ENCODE results near the gene PTGER1. TPM values are rescaled to one million over a fixed set of nuclear protein-coding genes. Genes with fewer than 3 reads are reported as not detected.
A peak's percentile ranks its signal among the peaks of the same experiment; 100 is the strongest.

PTGER1 gene
- total RNA-seq, 1 donor from 2014 or later, result 0.56 TPM

GRCh38 chr19:14441041-14441938 is 33.9 kb downstream of the PTGER1 start:
- Mint-ChIP-seq H3K4me3 (no peak overlapping the region), H3K36me3 (peaks cover 9% of the 10 kb centered on the region), H3K27ac (no peak overlapping the region), H3K4me1 (ENCODE audit: unreplicated experiment) (peaks cover 6% of the 10 kb centered on the region), H3K27me3 (no peaks in the 10 kb centered on the region), H3K9me3 (no peaks in the 10 kb centered on the region)
- TF ChIP-seq CTCF (conservative IDR thresholded peaks at IDR 0.05), result no peak
- DNase-seq (ENCODE audit: extremely low spot score, unreplicated experiment), result no peak

GRCh38 chr19:14440049-14440448 is 35.1 kb downstream of the PTGER1 start:
- peaks cover 9% of the 10 kb centered on the region for H3K36me3 Mint-ChIP-seq
- no peak for DNase-seq (ENCODE audit: extremely low spot score, unreplicated experiment)
- H3K27me3 Mint-ChIP-seq, result no peaks in the 10 kb centered on the region
- no peak overlapping the region for H3K4me3 Mint-ChIP-seq
- peaks cover 6% of the 10 kb centered on the region for H3K4me1 Mint-ChIP-seq (ENCODE audit: unreplicated experiment)
- H3K9me3 Mint-ChIP-seq, result no peaks in the 10 kb centered on the region
- H3K27ac Mint-ChIP-seq, result no peak overlapping the region
- no peak for TF ChIP-seq CTCF (conservative IDR thresholded peaks at IDR 0.05)

- H3K4me1 Mint-ChIP-seq (ENCODE audit: unreplicated experiment), result peaks cover 14% of the 10 kb centered on the region
- no peak overlapping the region for H3K27ac Mint-ChIP-seq
- no peaks in the 10 kb centered on the region for H3K27me3 Mint-ChIP-seq
- TF ChIP-seq CTCF (conservative IDR thresholded peaks at IDR 0.05), result no peak
- H3K4me3 Mint-ChIP-seq, result no peak overlapping the region
- H3K9me3 Mint-ChIP-seq, result no peaks in the 10 kb centered on the region
- H3K36me3 Mint-ChIP-seq, result peaks cover 4% of the 10 kb centered on the region
- DNase-seq (ENCODE audit: extremely low spot score, unreplicated experiment), result no peak
Measured at GRCh38 chr19:14439014-14439413, 36.1 kb downstream of the PTGER1 start.

DNA sequence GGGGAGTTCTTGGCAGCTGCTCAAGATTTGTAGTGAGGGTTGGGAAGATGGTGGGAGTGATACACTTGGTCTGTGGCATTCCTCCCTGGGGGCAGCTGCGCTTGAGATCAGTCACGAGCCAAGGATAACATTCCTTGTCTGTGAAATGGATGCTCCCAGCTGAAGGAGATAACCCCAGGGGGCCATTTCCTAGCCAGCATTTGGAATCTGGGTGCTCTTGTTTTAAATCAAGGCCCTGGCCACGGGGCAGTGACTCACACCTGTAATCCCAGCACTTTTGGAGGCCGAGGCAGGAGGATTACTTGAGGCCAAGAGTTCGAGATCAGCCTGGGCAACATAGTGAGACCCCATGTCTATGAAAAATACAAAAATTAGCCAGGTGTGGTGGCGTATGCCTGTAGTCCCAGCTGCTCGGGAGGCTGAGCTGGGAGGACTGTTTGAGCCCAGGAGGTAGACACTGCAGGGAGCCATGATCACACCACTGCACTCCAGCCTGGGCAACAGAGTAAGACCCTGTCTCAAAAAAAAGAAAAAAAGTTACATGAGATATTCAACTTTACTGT is 37.5 kb downstream of the PTGER1 start:
- H3K36me3 Mint-ChIP-seq, result peaks cover 4% of the 10 kb centered on the region
- peaks cover 14% of the 10 kb centered on the region for H3K4me1 Mint-ChIP-seq (ENCODE audit: unreplicated experiment)
- DNase-seq (ENCODE audit: extremely low spot score, unreplicated experiment), result no peak
- H3K27me3 Mint-ChIP-seq, result no peaks in the 10 kb centered on the region
- no peak for TF ChIP-seq CTCF (conservative IDR thresholded peaks at IDR 0.05)
- H3K4me3 Mint-ChIP-seq, result no peak overlapping the region
- H3K9me3 Mint-ChIP-seq, result no peaks in the 10 kb centered on the region
- H3K27ac Mint-ChIP-seq, result no peak overlapping the region

- DNase-seq (ENCODE audit: extremely low spot score, unreplicated experiment), result no peak
- peaks cover 8% of the 10 kb centered on the region for H3K27me3 Mint-ChIP-seq
- no peaks in the 10 kb centered on the region for H3K36me3 Mint-ChIP-seq
- peak overlapping the region; percentile 87 for H3K4me3 Mint-ChIP-seq
- H3K9me3 Mint-ChIP-seq, result no peaks in the 10 kb centered on the region
- peaks cover 17% of the 10 kb centered on the region for H3K4me1 Mint-ChIP-seq (ENCODE audit: unreplicated experiment)
- no peak for TF ChIP-seq CTCF (conservative IDR thresholded peaks at IDR 0.05)
- no peak overlapping the region for H3K27ac Mint-ChIP-seq
Measured at GRCh38 chr19:14435320-14436050, 39.7 kb downstream of the PTGER1 start.
